ENCODE results near the gene POT1. TPM values are rescaled to one million over a fixed set of nuclear protein-coding genes. Genes with fewer than 3 reads are reported as not detected.

The POT1 gene
- total RNA-seq, 4 donors from 2014 or later: 25.5 to 50.4 (median 33.5) TPM

- Histone ChIP-seq H3K9me3 (no peaks in the 10 kb centered on the region), H3K4me1 (peaks cover 0 to 25% (median 7%) of the 10 kb centered on the region in 4 donors), H3K27me3 (no peaks in the 10 kb centered on the region), H3K36me3 (peaks cover 0 to 5% (median 0%) of the 10 kb centered on the region in 3 donors), H3K4me3 (peak overlapping the region in 3 of 4 donors; percentile 46 to 81 (median 66)), H3K27ac (peak overlapping the region; percentile 86 to 97 (median 89))
- WGBS, 2 donors: 3 to 7% methylated on average over 1 of the region's 1 CpG
- DNase-seq (ENCODE audit: low spot score in 2 of 2): no peak
- TF ChIP-seq POLR2A (IDR thresholded peaks at IDR 0.05) (no peak), EP300 (IDR thresholded peaks at IDR 0.05) (no peak), CTCF (IDR thresholded peaks at IDR 0.05) (no peak)
These were observed 573 bp upstream of the POT1 start for GRCh38 chr7:124930173-124930623.

- TF ChIP-seq POLR2A (IDR thresholded peaks at IDR 0.05): no peak
- TF ChIP-seq CTCF (IDR thresholded peaks at IDR 0.05): no peak
- no peak for TF ChIP-seq EP300 (IDR thresholded peaks at IDR 0.05)
- no peak overlapping the region for H3K27ac ChIP-seq
These were observed 4.7 kb downstream of the POT1 start for GRCh38 chr7:124924906-124925305.

GRCh38 chr7:124922200-124922599 lies 7.4 kb downstream of the POT1 start:
- Histone ChIP-seq H3K27ac (no peak overlapping the region), H3K9me3 (no peaks in the 10 kb centered on the region), H3K4me1 (peaks cover 0 to 6% (median 0%) of the 10 kb centered on the region in 4 donors), H3K27me3 (no peaks in the 10 kb centered on the region), H3K36me3 (peaks cover 0 to 10% (median 0%) of the 10 kb centered on the region in 3 donors), H3K4me3 (no peak overlapping the region)
- no peak for DNase-seq (ENCODE audit: low spot score in 2 of 2)
- TF ChIP-seq EP300 (IDR thresholded peaks at IDR 0.05): no peak
- TF ChIP-seq CTCF (IDR thresholded peaks at IDR 0.05): no peak
- no peak for TF ChIP-seq POLR2A (IDR thresholded peaks at IDR 0.05)

More at GRCh38 chr7:124924906-124925305, 4.7 kb downstream of the POT1 start:
- no peak for DNase-seq (ENCODE audit: low spot score in 2 of 2)
- Histone ChIP-seq H3K4me3 (no peak overlapping the region), H3K36me3 (peaks cover 0 to 5% (median 0%) of the 10 kb centered on the region in 3 donors), H3K9me3 (no peaks in the 10 kb centered on the region), H3K27me3 (no peaks in the 10 kb centered on the region), H3K4me1 (peaks cover 0 to 25% (median 7%) of the 10 kb centered on the region in 4 donors)

- DNase-seq (ENCODE audit: low spot score in 2 of 2): no peak
- 96 to 100% methylated on average over 2 of the region's 2 CpGs for WGBS, 2 donors
- TF ChIP-seq EP300 (IDR thresholded peaks at IDR 0.05) (no peak), CTCF (IDR thresholded peaks at IDR 0.05) (no peak), POLR2A (IDR thresholded peaks at IDR 0.05) (no peak)
These were observed 9.8 kb downstream of the POT1 start for GRCh38 chr7:124919841-124920240.

GRCh38 chr7:124918662-124919061 lies 11.0 kb downstream of the POT1 start:
- Histone ChIP-seq H3K27me3 (no peaks in the 10 kb centered on the region), H3K4me3 (no peak overlapping the region), H3K27ac (no peak overlapping the region), H3K9me3 (no peaks in the 10 kb centered on the region), H3K4me1 (peaks cover 0 to 7% (median 0%) of the 10 kb centered on the region in 4 donors), H3K36me3 (peaks cover 0 to 20% (median 0%) of the 10 kb centered on the region in 3 donors)
- DNase-seq (ENCODE audit: low spot score in 2 of 2): no peak
- TF ChIP-seq CTCF (IDR thresholded peaks at IDR 0.05) (no peak), EP300 (IDR thresholded peaks at IDR 0.05) (no peak), POLR2A (IDR thresholded peaks at IDR 0.05) (no peak)
- WGBS, 2 donors: 81 to 84% methylated on average over 3 of the region's 3 CpGs

More at GRCh38 chr7:124919841-124920240, 9.8 kb downstream of the POT1 start:
- Histone ChIP-seq H3K4me1 (peaks cover 0 to 7% (median 0%) of the 10 kb centered on the region in 4 donors), H3K36me3 (peaks cover 0 to 9% (median 0%) of the 10 kb centered on the region in 3 donors), H3K27ac (no peak overlapping the region), H3K4me3 (no peak overlapping the region), H3K27me3 (no peaks in the 10 kb centered on the region), H3K9me3 (no peaks in the 10 kb centered on the region)

Data from tibial nerve (tissue), 4 donors.